IMR-90 (cell line): Measurements from ENCODE around the gene CDK18. TPM values are rescaled to one million over a fixed set of nuclear protein-coding genes. Genes with fewer than 3 reads are reported as not detected.

Source experiments
- ATAC-seq: fragments of 200-7000 bp; cut with Tn5 transposase; 2 replicates; pipeline ENCODE4 v1.9.1; 2020; ENCODE audit warnings: low read depth, mild to moderate bottlenecking, moderate library complexity
- BruUV-seq: library from RNA; stranded (reverse); fragments of 400-500 nt; replicated peaks from 2 replicates; lab custom pipeline; 2021; lab: Mats Ljungman, UMichigan
- CTCF ChIA-PET: fragments of 300-600 bp; formaldehyde crosslinking; extraction: SDS; loops from one replicate; lab custom pipeline; 2021; ENCODE audit warnings: antibody characterized with exemption; lab: Yijun Ruan, JAX
- POLR2A ChIA-PET: fragments of 300-600 bp; sonication (Branson Sonifier 250); formaldehyde crosslinking; loops from one replicate; lab custom pipeline; 2022; ENCODE audit warnings: antibody characterized with exemption; ENCODE audit not compliant: unreplicated experiment; lab: Charles Lee
- DNase-seq: peaks from one replicate; pipeline ENCODE4 v3.0.0; 2013
- H2AFZ ChIP-seq: replicated peaks from 2 replicates; pipeline ENCODE3; 2013; ENCODE audit warnings: low read length, mild to moderate bottlenecking; ENCODE audit not compliant: poor library complexity
- H2AK5ac ChIP-seq: 2 replicates; pipeline ENCODE4 v1.6.1; 2013; ENCODE audit warnings: low read depth, low read length, inconsistent platforms
- H2AK9ac ChIP-seq: replicated peaks from 2 replicates; pipeline ENCODE3; 2013; ENCODE audit warnings: mild to moderate bottlenecking, low read depth, low read length, moderate library complexity; ENCODE audit not compliant: poor library complexity
- H2BK120ac ChIP-seq: 2 replicates; pipeline ENCODE4 v1.6.1; 2013; ENCODE audit warnings: low read depth, low read length, inconsistent platforms
- H2BK15ac ChIP-seq: 3 replicates; pipeline ENCODE4 v1.6.1; 2013; ENCODE audit warnings: low read depth, low read length, inconsistent platforms
- H2BK20ac ChIP-seq: 2 replicates; pipeline ENCODE4 v1.6.1; 2013; ENCODE audit warnings: low read depth, mild to moderate bottlenecking, inconsistent platforms, low read length, moderate library complexity
- H2BK5ac ChIP-seq: 2 replicates; pipeline ENCODE4 v1.6.1; 2013; ENCODE audit warnings: mild to moderate bottlenecking, low read depth, low read length, inconsistent platforms; ENCODE audit not compliant: poor library complexity, severe bottlenecking
- H3K14ac ChIP-seq: replicated peaks from 2 replicates; pipeline ENCODE4 v1.6.1; 2013; ENCODE audit warnings: low read depth, low read length, inconsistent platforms
- H3K18ac ChIP-seq: 2 replicates; pipeline ENCODE4 v1.6.1; 2013; ENCODE audit warnings: low read depth, low read length, control low read depth
- H3K23ac ChIP-seq: 2 replicates; pipeline ENCODE4 v1.6.1; 2013; ENCODE audit warnings: low read depth, low read length, inconsistent platforms
- H3K27ac ChIP-seq: 2 replicates; pipeline ENCODE4 v1.5.1; 2013; ENCODE audit warnings: mild to moderate bottlenecking, control low read depth, low read length; ENCODE audit not compliant: insufficient read depth
- H3K27me3 ChIP-seq: 2 replicates; pipeline ENCODE4 v1.6.1; 2013; ENCODE audit warnings: low read length; ENCODE audit not compliant: control insufficient read depth, insufficient read depth
- H3K36me3 ChIP-seq: 2 replicates; pipeline ENCODE4 v1.6.1; 2013; ENCODE audit warnings: low read length, mixed read lengths; ENCODE audit not compliant: control insufficient read depth, insufficient read depth
- H3K4ac ChIP-seq: 2 replicates; pipeline ENCODE4 v1.6.1; 2013; ENCODE audit warnings: low read depth, low read length, inconsistent platforms
- H3K4me1 ChIP-seq: 2 replicates; pipeline ENCODE4 v1.6.1; 2013; ENCODE audit warnings: low read length, mixed read lengths; ENCODE audit not compliant: control insufficient read depth, insufficient read depth
- H3K4me2 ChIP-seq: 2 replicates; pipeline ENCODE4 v1.6.1; 2013; ENCODE audit warnings: low read depth, mild to moderate bottlenecking, control low read depth, low read length, moderate library complexity
- H3K4me3 ChIP-seq: 2 replicates; pipeline ENCODE4 v1.5.1; 2013; ENCODE audit warnings: low read depth, mild to moderate bottlenecking, control low read depth, low read length, moderate library complexity; ENCODE audit not compliant: insufficient read depth
- H3K56ac ChIP-seq: 2 replicates; pipeline ENCODE4 v1.6.1; 2013; ENCODE audit warnings: low read length, inconsistent platforms; ENCODE audit not compliant: insufficient read depth; ENCODE audit errors: extremely low read depth
- H3K79me1 ChIP-seq, 2 experiments: 2 replicates each; pipeline ENCODE4 v1.6.1; 2013; ENCODE audit warnings: low read length in 2 of 2, inconsistent platforms in 1 of 2, low read depth in 1 of 2
- H3K9ac ChIP-seq: 2 replicates; pipeline ENCODE4 v1.6.1; 2013; ENCODE audit warnings: low read depth, low read length, control low read depth
- H3K9me1 ChIP-seq: 2 replicates; pipeline ENCODE4 v1.6.1; 2013; ENCODE audit warnings: low read length, inconsistent platforms; ENCODE audit not compliant: insufficient read depth
- H3K9me3 ChIP-seq: 2 replicates; pipeline ENCODE4 v1.6.1; 2013; ENCODE audit warnings: low read length; ENCODE audit not compliant: control insufficient read depth, insufficient read depth
- H4K20me1 ChIP-seq: 2 replicates; pipeline ENCODE4 v1.6.1; 2013; ENCODE audit warnings: low read length, inconsistent platforms; ENCODE audit not compliant: insufficient read depth
- H4K5ac ChIP-seq: 2 replicates; pipeline ENCODE4 v1.6.1; 2013; ENCODE audit warnings: mild to moderate bottlenecking, low read depth, low read length, control low read depth
- H4K8ac ChIP-seq, 2 experiments: 2 replicates each; pipeline ENCODE4 v1.6.1; 2013; ENCODE audit warnings: low read depth in 2 of 2, low read length in 2 of 2, control low read depth in 1 of 2, inconsistent platforms in 1 of 2
- H4K91ac ChIP-seq: 2 replicates; pipeline ENCODE4 v1.6.1; 2013; ENCODE audit warnings: low read depth, low read length, inconsistent platforms; ENCODE audit not compliant: insufficient read depth
- BHLHE40 ChIP-seq: fragments of 150-350 bp; IDR thresholded peaks from 2 replicates; pipeline ENCODE4 v1.6.1; 2016; ENCODE audit warnings: mild to moderate bottlenecking, low read depth, low read length
- CEBPB ChIP-seq: IDR thresholded peaks from 2 replicates; pipeline ENCODE4 v1.6.1; 2012; ENCODE audit warnings: low read depth, low read length, improper control_type of control experiment
- CHD1 ChIP-seq: IDR thresholded peaks from 2 replicates; pipeline ENCODE4 v1.6.1; 2012; ENCODE audit warnings: low read depth, low read length, improper control_type of control experiment
- CTCF ChIP-seq: conservative IDR thresholded peaks from 2 replicates; pipeline ENCODE4 v1.5.1; 2012; ENCODE audit warnings: mild to moderate bottlenecking, low read depth, low read length, improper control_type of control experiment
- ELK1 ChIP-seq: fragments of 150-350 bp; IDR thresholded peaks from 2 replicates; pipeline ENCODE4 v1.6.1; 2016; ENCODE audit warnings: low read depth, mild to moderate bottlenecking, low read length, moderate library complexity, borderline replicate concordance
- FOS ChIP-seq: fragments of 150-350 bp; IDR thresholded peaks from 2 replicates; pipeline ENCODE4 v1.6.1; 2016; ENCODE audit warnings: low read depth, low read length
- MAFK ChIP-seq: IDR thresholded peaks from 2 replicates; pipeline ENCODE4 v1.6.1; 2012; ENCODE audit warnings: low read depth, low read length, improper control_type of control experiment
- MAZ ChIP-seq: IDR thresholded peaks from 2 replicates; pipeline ENCODE4 v1.6.1; 2012; ENCODE audit warnings: low read depth, mild to moderate bottlenecking, low read length, improper control_type of control experiment, moderate library complexity, borderline replicate concordance
- MXI1 ChIP-seq: IDR thresholded peaks from 2 replicates; pipeline ENCODE4 v1.6.1; 2012; ENCODE audit warnings: low read depth, mild to moderate bottlenecking, low read length, moderate library complexity, borderline replicate concordance
- NFE2L2 ChIP-seq: fragments of 150-350 bp; IDR thresholded peaks from 2 replicates; pipeline ENCODE4 v1.6.1; 2016; ENCODE audit warnings: low read depth, mild to moderate bottlenecking, low read length
- POLR2A ChIP-seq: IDR thresholded peaks from 2 replicates; pipeline ENCODE4 v1.6.1; 2012; ENCODE audit warnings: mild to moderate bottlenecking, low read depth, low read length
- RAD21 ChIP-seq: IDR thresholded peaks from 2 replicates; pipeline ENCODE4 v1.6.1; 2012; ENCODE audit warnings: low read length, improper control_type of control experiment
- RCOR1 ChIP-seq: IDR thresholded peaks from 2 replicates; pipeline ENCODE4 v1.6.1; 2012; ENCODE audit warnings: mild to moderate bottlenecking, low read length, improper control_type of control experiment; ENCODE audit not compliant: insufficient replicate concordance
- RFX5 ChIP-seq: IDR thresholded peaks from 2 replicates; pipeline ENCODE4 v1.8.0; 2012; ENCODE audit warnings: low read depth, mild to moderate bottlenecking, low read length, moderate library complexity
- SMC3 ChIP-seq: fragments of 150-350 bp; IDR thresholded peaks from 2 replicates; pipeline ENCODE4 v1.6.1; 2016; ENCODE audit warnings: low read depth, mild to moderate bottlenecking, antibody characterized with exemption, low read length, moderate library complexity
- USF2 ChIP-seq: fragments of 150-350 bp; IDR thresholded peaks from 2 replicates; pipeline ENCODE4 v1.6.1; 2017; ENCODE audit warnings: mild to moderate bottlenecking, antibody characterized with exemption, low read length, low read depth
- WGBS, 2 experiments: methylation state at CpG; one replicate each; pipeline versions ENCODE4 v1.1.5 to v1.1.7; 2013; ENCODE audit warnings: missing lambda C conversion rate in 2 of 2; ENCODE audit not compliant: insufficient read length in 1 of 2; ENCODE audit errors: extremely low coverage in 2 of 2; 5-methylcytosine and 5-hydroxymethylcytosine counted together
- dilution Hi-C: fragments of 300-500 bp; cut with HindIII; formaldehyde crosslinking; loops from one replicate; pipeline ENCODE4 v1.14.3; 2018; ENCODE audit warnings: low sequenced_read_pairs; ENCODE audit not compliant: unreplicated experiment
- in situ Hi-C: fragments of 300-500 bp; cut with MboI; formaldehyde crosslinking; loops from 3 replicates; pipeline ENCODE4 v1.14.3; 2019; ENCODE audit warnings: low sequenced_read_pairs, inconsistent platforms, mixed read lengths
- intact Hi-C: fragments of 100-400 bp; cut with micrococcal nuclease; formaldehyde crosslinking; loops from 2 replicates; pipeline ENCODE4 v1.10.0; 2022
- polyA plus RNA-seq, 3 experiments: library from polyadenylated mRNA; depleted of rRNA; stranded (reverse); fragments of >200 nt; gene quantifications; 2 replicates each; pipeline ENCODE4 v1.2.3, GENCODE V29; 2012; ENCODE audit warnings: low replicate concordance in 1 of 3
- total RNA-seq: library from RNA; depleted of rRNA; stranded (reverse); fragments of >200 nt; gene quantifications from 2 replicates; pipeline ENCODE4 v1.2.3, GENCODE V29; 2012

CDK18 gene
- total and polyA plus RNA-seq, 2 of the 4 experiments (the other 2 are of a cell fraction) = 0.18 to 0.48 TPM

GRCh38 chr1:205532996-205533735 lies 28.7 kb downstream of the CDK18 start:
- Histone ChIP-seq H3K4ac (no peak overlapping the region), H2AK5ac (no peak overlapping the region), H3K14ac (no peak overlapping the region), H2BK15ac (no peak overlapping the region), H3K27me3 (peaks cover 40% of the 10 kb centered on the region), H2BK20ac (no peak overlapping the region), H3K23ac (no peak overlapping the region), H3K9ac (no peak overlapping the region), H2BK5ac (no peak overlapping the region), H2AK9ac (peak overlapping the region; percentile 50), H4K5ac (no peak overlapping the region), H3K56ac (no peak overlapping the region), H2AFZ (no peak overlapping the region), H2BK120ac (no peak overlapping the region), H3K4me3 (no peak overlapping the region), H3K27ac (no peak overlapping the region), H3K79me1 (no peaks in the 10 kb centered on the region), H4K91ac (no peak overlapping the region), H4K20me1 (no peaks in the 10 kb centered on the region), H3K18ac (no peak overlapping the region), H3K36me3 (no peaks in the 10 kb centered on the region), H3K4me2 (no peak overlapping the region), H3K9me3 (no peaks in the 10 kb centered on the region), H3K4me1 (no peaks in the 10 kb centered on the region), H3K9me1 (no peaks in the 10 kb centered on the region), H4K8ac (no peak overlapping the region)
- ATAC-seq (no peak), DNase-seq (no peak)
- in situ Hi-C loops = no loop called here
- POLR2A ChIA-PET = no interaction called here
- no peak for TF ChIP-seq CEBPB
- TF ChIP-seq MAZ = no peak
- TF ChIP-seq POLR2A = no peak
- TF ChIP-seq RFX5 = no peak
- TF ChIP-seq USF2 = no peak
- TF ChIP-seq RAD21 = no peak
- TF ChIP-seq MXI1 = no peak
- no peak for TF ChIP-seq FOS
- no peak for TF ChIP-seq CTCF
- TF ChIP-seq BHLHE40 = no peak
- TF ChIP-seq SMC3 = no peak
- TF ChIP-seq RCOR1 = no peak
- no peak for TF ChIP-seq NFE2L2
- TF ChIP-seq CHD1 = no peak
- no peak for TF ChIP-seq ELK1
- TF ChIP-seq MAFK = no peak
- dilution Hi-C loops = no loop called here
- BruUV-seq = no TSS peak
- CTCF ChIA-PET = no interaction called here
- intact Hi-C loops = no loop called here
- 67% methylated on average over 5 of the region's 12 CpGs; no CpG with 5 or more reads in 1 of the 2 experiments for WGBS, 2 experiments
